ENCODE data around the gene BAD.

DNA sequence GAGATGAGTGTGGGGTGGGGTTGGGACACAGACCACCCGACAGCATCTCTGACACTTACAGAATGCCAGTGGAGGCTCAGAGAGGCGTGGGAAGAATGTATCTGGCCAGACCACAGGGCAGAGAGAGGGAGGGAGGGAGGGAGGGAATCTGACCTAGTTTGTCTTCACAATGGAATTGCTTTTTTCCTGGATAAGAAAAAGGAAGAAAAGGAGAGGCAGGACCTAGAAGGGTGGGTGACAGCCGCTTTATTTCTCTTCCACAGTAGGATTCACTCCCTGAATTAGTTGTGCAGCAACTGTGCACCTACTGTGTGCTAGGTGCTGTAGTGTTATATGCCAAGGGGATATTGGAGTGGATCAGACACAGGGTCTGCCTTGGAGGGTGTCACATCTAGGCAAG lies 10.3 kb upstream of the BAD start:
- TF ChIP-seq, protein P1, sequence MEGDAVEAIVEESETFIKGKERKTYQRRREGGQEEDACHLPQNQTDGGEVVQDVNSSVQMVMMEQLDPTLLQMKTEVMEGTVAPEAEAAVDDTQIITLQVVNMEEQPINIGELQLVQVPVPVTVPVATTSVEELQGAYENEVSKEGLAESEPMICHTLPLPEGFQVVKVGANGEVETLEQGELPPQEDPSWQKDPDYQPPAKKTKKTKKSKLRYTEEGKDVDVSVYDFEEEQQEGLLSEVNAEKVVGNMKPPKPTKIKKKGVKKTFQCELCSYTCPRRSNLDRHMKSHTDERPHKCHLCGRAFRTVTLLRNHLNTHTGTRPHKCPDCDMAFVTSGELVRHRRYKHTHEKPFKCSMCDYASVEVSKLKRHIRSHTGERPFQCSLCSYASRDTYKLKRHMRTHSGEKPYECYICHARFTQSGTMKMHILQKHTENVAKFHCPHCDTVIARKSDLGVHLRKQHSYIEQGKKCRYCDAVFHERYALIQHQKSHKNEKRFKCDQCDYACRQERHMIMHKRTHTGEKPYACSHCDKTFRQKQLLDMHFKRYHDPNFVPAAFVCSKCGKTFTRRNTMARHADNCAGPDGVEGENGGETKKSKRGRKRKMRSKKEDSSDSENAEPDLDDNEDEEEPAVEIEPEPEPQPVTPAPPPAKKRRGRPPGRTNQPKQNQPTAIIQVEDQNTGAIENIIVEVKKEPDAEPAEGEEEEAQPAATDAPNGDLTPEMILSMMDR (conservative IDR thresholded peaks at IDR 0.05; ENCODE audit: low read length), result no peak
- TF ChIP-seq EZH2phosphoT487 (IDR thresholded peaks at IDR 0.05; ENCODE audit: borderline replicate concordance, low read depth, low read length), result no peak

All from OCI-LY7 (cell line).